Panc1 (cell line): Measurements from ENCODE around the gene MAP6D1. TPM values are rescaled to one million over a fixed set of nuclear protein-coding genes. Genes with fewer than 3 reads are reported as not detected.

ENCODE experiments used
- ATAC-seq: fragments of 200-7000 bp; cut with Tn5 transposase; 2 replicates; pipeline ENCODE4 v1.9.1; 2020; ENCODE audit warnings: mild to moderate bottlenecking, moderate library complexity
- BruUV-seq: library from RNA; stranded (reverse); fragments of 400-500 nt; replicated peaks from 2 replicates; lab custom pipeline; 2021; lab: Mats Ljungman, UMichigan
- CTCF ChIA-PET: fragments of 300-600 bp; sonication (Branson Sonifier 250); formaldehyde crosslinking; loops from one replicate; lab custom pipeline; 2022; ENCODE audit warnings: antibody characterized with exemption; lab: Charles Lee
- POLR2A ChIA-PET: fragments of 300-600 bp; sonication (Branson Sonifier 250); formaldehyde crosslinking; loops from one replicate; lab custom pipeline; 2022; ENCODE audit warnings: antibody characterized with exemption; lab: Charles Lee
- DNase-seq: peaks from one replicate; pipeline ENCODE4 v3.0.0-alpha.2; 2010; ENCODE audit warnings: low read depth, low spot score
- H3K27ac ChIP-seq: 2 replicates; pipeline ENCODE4 v1.5.1; 2011; ENCODE audit warnings: mild to moderate bottlenecking, low read length, inconsistent platforms
- H3K27me3 ChIP-seq: fragments of 200-500 bp; sonication (Bioruptor generic); 2 replicates; pipeline ENCODE4 v1.6.0; 2014; ENCODE audit warnings: low read length, inconsistent platforms; ENCODE audit not compliant: control insufficient read depth, insufficient read depth
- H3K36me3 ChIP-seq: fragments of 200-500 bp; sonication (Bioruptor generic); 2 replicates; pipeline ENCODE4 v1.5.1; 2014; ENCODE audit warnings: inconsistent platforms, mild to moderate bottlenecking, low read length, moderate library complexity; ENCODE audit not compliant: control insufficient read depth, insufficient read depth
- H3K4me1 ChIP-seq: 2 replicates; pipeline ENCODE4 v1.5.1; 2011; ENCODE audit warnings: inconsistent platforms, mild to moderate bottlenecking, low read length, moderate library complexity; ENCODE audit not compliant: control insufficient read depth, insufficient read depth
- H3K4me3 ChIP-seq, 2 experiments: 2 replicates each; pipeline ENCODE4 v1.5.1; 2011 to 2012; ENCODE audit warnings: low read depth in 2 of 2, low read length in 2 of 2, mild to moderate bottlenecking in 2 of 2, inconsistent platforms in 1 of 2, moderate library complexity in 1 of 2
- H3K9me3 ChIP-seq: fragments of 200-500 bp; sonication (Bioruptor generic); 2 replicates; pipeline ENCODE4 v1.5.1; 2014; ENCODE audit warnings: low read depth, mild to moderate bottlenecking, inconsistent platforms, low read length, moderate library complexity; ENCODE audit not compliant: control insufficient read depth, insufficient read depth
- CTCF ChIP-seq: fragments of 450-650 bp; IDR thresholded peaks from 2 replicates; pipeline ENCODE4 v1.5.1; 2017; ENCODE audit warnings: mild to moderate bottlenecking
- POLR2AphosphoS5 ChIP-seq: IDR thresholded peaks from 2 replicates; pipeline ENCODE4 v1.6.1; 2012; ENCODE audit warnings: mild to moderate bottlenecking, low read depth, low read length, moderate library complexity
- SIN3A ChIP-seq: IDR thresholded peaks from 2 replicates; pipeline ENCODE4 v1.6.1; 2012; ENCODE audit warnings: low read depth, mild to moderate bottlenecking, low read length, moderate library complexity, borderline replicate concordance; ENCODE audit not compliant: insufficient read depth
- TCF7L2 ChIP-seq: IDR thresholded peaks from 2 replicates; pipeline ENCODE4 v1.6.1; 2011; ENCODE audit warnings: mild to moderate bottlenecking, low read depth, low read length, inconsistent platforms
- in situ Hi-C: cut with HindIII; loops from 2 replicates; pipeline ENCODE4 v1.10.0; 2016; ENCODE audit warnings: low sequenced_read_pairs, low pct_unique_long_range_greater_than_20kb
- intact Hi-C: fragments of 100-400 bp; cut with micrococcal nuclease; formaldehyde crosslinking; loops from one replicate; pipeline ENCODE4 v1.10.0; 2022; ENCODE audit not compliant: unreplicated experiment
- total RNA-seq: library from RNA; stranded (reverse); gene quantifications from one replicate; pipeline ENCODE4 v1.2.1, GENCODE V29; 2021; ENCODE audit not compliant: unreplicated experiment
- TF ChIP-seq, protein P1 (sequence below), 2 experiments: IDR thresholded peaks; 2 replicates each; pipeline ENCODE4 v1.6.1; 2011 to 2012; ENCODE audit warnings: low read depth in 2 of 2, control low read depth in 1 of 2, low read length in 1 of 2, mild to moderate bottlenecking in 1 of 2, moderate library complexity in 1 of 2; ENCODE audit not compliant: insufficient read depth in 1 of 2

Gene MAP6D1
- total RNA-seq, 1 experiment from 2014 or later = 7.9 TPM

- H3K4me3 ChIP-seq = no peak overlapping the region
- no peak for DNase-seq
- BruUV-seq = no TSS peak
- H3K4me1 ChIP-seq = peaks cover 7% of the 10 kb centered on the region; the same call in 1 of the 2 replicates
- intact Hi-C loops (no loop called here), in situ Hi-C loops (no loop called here)
- no peaks in the 10 kb centered on the region for H3K27me3 ChIP-seq
- H3K36me3 ChIP-seq = no peaks in the 10 kb centered on the region
- TF ChIP-seq POLR2AphosphoS5 = no peak
- TF ChIP-seq CTCF = no peak
- no peak for TF ChIP-seq SIN3A
- TF ChIP-seq, protein P1, sequence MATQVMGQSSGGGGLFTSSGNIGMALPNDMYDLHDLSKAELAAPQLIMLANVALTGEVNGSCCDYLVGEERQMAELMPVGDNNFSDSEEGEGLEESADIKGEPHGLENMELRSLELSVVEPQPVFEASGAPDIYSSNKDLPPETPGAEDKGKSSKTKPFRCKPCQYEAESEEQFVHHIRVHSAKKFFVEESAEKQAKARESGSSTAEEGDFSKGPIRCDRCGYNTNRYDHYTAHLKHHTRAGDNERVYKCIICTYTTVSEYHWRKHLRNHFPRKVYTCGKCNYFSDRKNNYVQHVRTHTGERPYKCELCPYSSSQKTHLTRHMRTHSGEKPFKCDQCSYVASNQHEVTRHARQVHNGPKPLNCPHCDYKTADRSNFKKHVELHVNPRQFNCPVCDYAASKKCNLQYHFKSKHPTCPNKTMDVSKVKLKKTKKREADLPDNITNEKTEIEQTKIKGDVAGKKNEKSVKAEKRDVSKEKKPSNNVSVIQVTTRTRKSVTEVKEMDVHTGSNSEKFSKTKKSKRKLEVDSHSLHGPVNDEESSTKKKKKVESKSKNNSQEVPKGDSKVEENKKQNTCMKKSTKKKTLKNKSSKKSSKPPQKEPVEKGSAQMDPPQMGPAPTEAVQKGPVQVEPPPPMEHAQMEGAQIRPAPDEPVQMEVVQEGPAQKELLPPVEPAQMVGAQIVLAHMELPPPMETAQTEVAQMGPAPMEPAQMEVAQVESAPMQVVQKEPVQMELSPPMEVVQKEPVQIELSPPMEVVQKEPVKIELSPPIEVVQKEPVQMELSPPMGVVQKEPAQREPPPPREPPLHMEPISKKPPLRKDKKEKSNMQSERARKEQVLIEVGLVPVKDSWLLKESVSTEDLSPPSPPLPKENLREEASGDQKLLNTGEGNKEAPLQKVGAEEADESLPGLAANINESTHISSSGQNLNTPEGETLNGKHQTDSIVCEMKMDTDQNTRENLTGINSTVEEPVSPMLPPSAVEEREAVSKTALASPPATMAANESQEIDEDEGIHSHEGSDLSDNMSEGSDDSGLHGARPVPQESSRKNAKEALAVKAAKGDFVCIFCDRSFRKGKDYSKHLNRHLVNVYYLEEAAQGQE (IDR thresholded peaks at IDR 0.05; ENCODE audit: insufficient read depth in 1 of 2, low read depth in 2 of 2, low read length in 1 of 2) = no peak
- no peak for TF ChIP-seq TCF7L2
- no peak for ATAC-seq
- ChIA-PET POLR2A (interaction anchor here (0.6 kb wide), 1 partner anchor 183 kb away, joined by 6 read pairs; no protein-coding TSS in a partner anchor), CTCF (no interaction called here)
- H3K27ac ChIP-seq = no peak overlapping the region
- H3K9me3 ChIP-seq = no peaks in the 10 kb centered on the region
Measured at GRCh38 chr3:183819831-183820230, 5.5 kb downstream of the MAP6D1 start.

- no peaks in the 10 kb centered on the region for H3K9me3 ChIP-seq
- no TSS peak for BruUV-seq
- H3K4me3 ChIP-seq = no peak overlapping the region
- in situ Hi-C loops (no loop called here), intact Hi-C loops (no loop called here)
- peaks cover 2% of the 10 kb centered on the region; the same call in 1 of the 2 replicates for H3K4me1 ChIP-seq
- TF ChIP-seq TCF7L2 (no peak), SIN3A (no peak), POLR2AphosphoS5 (no peak), CTCF (no peak)
- TF ChIP-seq, protein P1 (IDR thresholded peaks at IDR 0.05; ENCODE audit: insufficient read depth in 1 of 2, low read depth in 2 of 2, low read length in 1 of 2) = no peak
- ChIA-PET POLR2A (no interaction called here), CTCF (interaction anchor here (0.5 kb wide), 1 partner anchor 315 kb away, joined by 3 read pairs; no protein-coding TSS in a partner anchor)
- no peaks in the 10 kb centered on the region for H3K27me3 ChIP-seq
- H3K27ac ChIP-seq = no peak overlapping the region
- no peaks in the 10 kb centered on the region for H3K36me3 ChIP-seq
- ATAC-seq (peak; percentile 19; the same call in 1 of the 2 replicates), DNase-seq (no peak)
Measured at GRCh38 chr3:183818706-183819624, 6.4 kb downstream of the MAP6D1 start.
